Epithelial cell of proximal tubule (primary cell): ENCODE measurements around the gene USP37. TPM values are rescaled to one million over a fixed set of nuclear protein-coding genes. Genes with fewer than 3 reads are reported as not detected.

Source experiments
- DNase-seq: peaks from one replicate; pipeline ENCODE4 v3.0.0-alpha.2; 2011; ENCODE audit warnings: low read depth
- H3K4me3 ChIP-seq: 2 replicates; pipeline ENCODE4 v1.5.1; 2011; ENCODE audit warnings: low read depth, mild to moderate bottlenecking, low read length
- total RNA-seq: library from RNA; depleted of rRNA; stranded (reverse); fragments of >200 nt; gene quantifications from 2 replicates; pipeline ENCODE4 v1.2.3, GENCODE V29; 2015
- TF ChIP-seq, protein P1 (sequence below): conservative IDR thresholded peaks from 2 replicates; pipeline ENCODE4 v1.5.1; 2012; ENCODE audit warnings: low read depth, mild to moderate bottlenecking, low read length

USP37 gene
- total RNA-seq, 1 donor from 2014 or later = 14.9 TPM

- no peak overlapping the region for H3K4me3 ChIP-seq
- no peak for DNase-seq
- TF ChIP-seq, protein P1, sequence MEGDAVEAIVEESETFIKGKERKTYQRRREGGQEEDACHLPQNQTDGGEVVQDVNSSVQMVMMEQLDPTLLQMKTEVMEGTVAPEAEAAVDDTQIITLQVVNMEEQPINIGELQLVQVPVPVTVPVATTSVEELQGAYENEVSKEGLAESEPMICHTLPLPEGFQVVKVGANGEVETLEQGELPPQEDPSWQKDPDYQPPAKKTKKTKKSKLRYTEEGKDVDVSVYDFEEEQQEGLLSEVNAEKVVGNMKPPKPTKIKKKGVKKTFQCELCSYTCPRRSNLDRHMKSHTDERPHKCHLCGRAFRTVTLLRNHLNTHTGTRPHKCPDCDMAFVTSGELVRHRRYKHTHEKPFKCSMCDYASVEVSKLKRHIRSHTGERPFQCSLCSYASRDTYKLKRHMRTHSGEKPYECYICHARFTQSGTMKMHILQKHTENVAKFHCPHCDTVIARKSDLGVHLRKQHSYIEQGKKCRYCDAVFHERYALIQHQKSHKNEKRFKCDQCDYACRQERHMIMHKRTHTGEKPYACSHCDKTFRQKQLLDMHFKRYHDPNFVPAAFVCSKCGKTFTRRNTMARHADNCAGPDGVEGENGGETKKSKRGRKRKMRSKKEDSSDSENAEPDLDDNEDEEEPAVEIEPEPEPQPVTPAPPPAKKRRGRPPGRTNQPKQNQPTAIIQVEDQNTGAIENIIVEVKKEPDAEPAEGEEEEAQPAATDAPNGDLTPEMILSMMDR = no peak
Measured at GRCh38 chr2:218428846-218429558, 139.1 kb downstream of the USP37 start.

- DNase-seq = no peak
- TF ChIP-seq, protein P1 = no peak
- no peak overlapping the region for H3K4me3 ChIP-seq
Measured at GRCh38 chr2:218427741-218428140, 140.4 kb downstream of the USP37 start.

DNA sequence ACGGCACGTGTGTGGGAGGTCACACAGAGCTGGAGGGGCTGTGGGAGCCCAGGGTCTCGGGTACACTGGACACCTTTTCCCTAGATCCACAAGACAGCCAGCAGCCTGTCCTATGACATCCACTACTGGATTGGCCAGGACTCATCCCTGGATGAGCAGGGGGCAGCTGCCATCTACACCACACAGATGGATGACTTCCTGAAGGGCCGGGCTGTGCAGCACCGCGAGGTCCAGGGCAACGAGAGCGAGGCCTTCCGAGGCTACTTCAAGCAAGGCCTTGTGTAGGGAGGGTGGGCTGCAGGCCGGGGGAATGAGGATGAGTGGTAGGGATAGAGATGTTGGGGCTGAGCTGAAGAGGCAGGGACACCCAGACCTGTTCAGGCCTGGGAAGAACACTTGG is 142.6 kb downstream of the USP37 start:
- no peak overlapping the region for H3K4me3 ChIP-seq
- no peak for DNase-seq
- TF ChIP-seq, protein P1 = no peak

- TF ChIP-seq, protein P1 = no peak
- H3K4me3 ChIP-seq = no peak overlapping the region
- no peak for DNase-seq
Measured at GRCh38 chr2:218423584-218423983, 144.6 kb downstream of the USP37 start.

GRCh38 chr2:218422403-218423086 is 145.6 kb downstream of the USP37 start:
- DNase-seq = no peak
- no peak overlapping the region for H3K4me3 ChIP-seq
- TF ChIP-seq, protein P1 = no peak

- DNase-seq = no peak
- H3K4me3 ChIP-seq = no peak overlapping the region
- TF ChIP-seq, protein P1 = no peak
Measured at GRCh38 chr2:218421027-218421426, 147.1 kb downstream of the USP37 start.
